Astrocyte of the spinal cord (primary cell): ENCODE data around the gene KLHL3.
A peak's percentile ranks its signal among the peaks of the same experiment; 100 is the strongest.

ENCODE experiments used
- DNase-seq: peaks from one replicate; pipeline ENCODE4 v3.0.0; 2011; ENCODE audit warnings: low read depth, low spot score
- H3K4me3 ChIP-seq: 2 replicates; pipeline ENCODE4 v1.5.1; 2011; ENCODE audit warnings: low read depth, mild to moderate bottlenecking, low read length, moderate library complexity
- CTCF ChIP-seq: IDR thresholded peaks from 2 replicates; pipeline ENCODE4 v1.5.1; 2012; ENCODE audit warnings: low read depth, mild to moderate bottlenecking, low read length, inconsistent platforms
- in situ Hi-C: cut with HindIII; loops from 2 replicates; pipeline ENCODE4 v1.10.0; 2017; ENCODE audit warnings: low sequenced_read_pairs

The KLHL3 gene

GRCh38 chr5:137754188-137754960 lies 18.5 kb upstream of the KLHL3 start, which contains the start of gene HNRNPA0:
Gene HNRNPA0 (minus strand): TSS chr5:137754363. CDS start chr5:137754066, 297 bp downstream.
- TF ChIP-seq CTCF = no peak
- H3K4me3 ChIP-seq = peak within 1 kb of the TSS; percentile 93
- in situ Hi-C loops = no loop called here
- DNase-seq = peak; percentile 98

- peak overlapping the region; percentile 93 for H3K4me3 ChIP-seq
- no peak for DNase-seq
- in situ Hi-C loops = no loop called here
- no peak for TF ChIP-seq CTCF
Measured at GRCh38 chr5:137753691-137754187, 17.9 kb upstream of the KLHL3 start.

- DNase-seq = no peak
- H3K4me3 ChIP-seq = peak overlapping the region; percentile 93
- no peak for TF ChIP-seq CTCF
- in situ Hi-C loops = no loop called here
Measured at GRCh38 chr5:137752905-137753690, 17.2 kb upstream of the KLHL3 start.

GRCh38 chr5:137751869-137752491 lies 16.1 kb upstream of the KLHL3 start:
- peak; percentile 82 for TF ChIP-seq CTCF
- peak; percentile 80 for DNase-seq
- H3K4me3 ChIP-seq = peak overlapping the region; percentile 93
- in situ Hi-C loops = no loop called here

GRCh38 chr5:137750436-137750835 lies 14.5 kb upstream of the KLHL3 start:
- in situ Hi-C loops = no loop called here
- no peak overlapping the region for H3K4me3 ChIP-seq
- TF ChIP-seq CTCF = no peak
- DNase-seq = no peak

- no peak for TF ChIP-seq CTCF
- no peak overlapping the region for H3K4me3 ChIP-seq
- DNase-seq = no peak
- in situ Hi-C loops = no loop called here
Measured at GRCh38 chr5:137747848-137748247, 12.0 kb upstream of the KLHL3 start.
